Colonic mucosa (tissue), 4 donors: ENCODE measurements around the gene SPOCK2. TPM values are rescaled to one million over a fixed set of nuclear protein-coding genes. Genes with fewer than 3 reads are reported as not detected.

ENCODE experiments used
- DNase-seq: peaks from one replicate; pipeline ENCODE4 v3.0.0-alpha.2; 2020
- H3K27ac ChIP-seq: fragments of 200-600 bp; one replicate; pipeline ENCODE4 v1.8.0; 2021
- H3K27me3 ChIP-seq: fragments of 200-600 bp; one replicate; pipeline ENCODE4 v1.8.0; 2021
- H3K36me3 ChIP-seq: fragments of 200-600 bp; one replicate; pipeline ENCODE4 v1.8.0; 2021
- H3K4me1 ChIP-seq: fragments of 200-600 bp; one replicate; pipeline ENCODE4 v1.8.0; 2021; ENCODE audit warnings: mild to moderate bottlenecking
- H3K4me3 ChIP-seq: fragments of 200-600 bp; one replicate; pipeline ENCODE4 v1.8.0; 2021
- H3K9ac ChIP-seq, 2 donors: one replicate each; pipeline ENCODE4 v1.7.0; 2013; ENCODE audit warnings: control low read depth in 2 of 2, low read depth in 2 of 2, low read length in 2 of 2
- H3K9me3 ChIP-seq: fragments of 200-600 bp; one replicate; pipeline ENCODE4 v1.8.0; 2021
- intact Hi-C: fragments of 100-400 bp; cut with DNase I; formaldehyde crosslinking; loops from one replicate; pipeline ENCODE4 v1.14.1; 2022
- total RNA-seq, 2 donors: library from RNA; stranded (reverse); fragmentation: NEBNext Ultra II Directional in 1 of 2; extraction: Animal tissue kit (Norgen Biotek cat#: 25700) in 1 of 2; gene quantifications; one replicate each; pipeline ENCODE4 v1.2.1, GENCODE V29; 2021
- TF ChIP-seq, protein P1 (sequence below): fragments of 200-600 bp; IDR thresholded peaks from one replicate; pipeline ENCODE4 v1.8.0; 2022; ENCODE audit warnings: antibody characterized with exemption, mild to moderate bottlenecking
- donor health status: healthy.
- donor health status: DM: no; HTN: no; CAD: no.
- donor health status: DM: no; HTN: no; CAD: no.

SPOCK2 gene
- total RNA-seq, 2 donors from 2014 or later: 4.7 to 6.5 TPM

DNA sequence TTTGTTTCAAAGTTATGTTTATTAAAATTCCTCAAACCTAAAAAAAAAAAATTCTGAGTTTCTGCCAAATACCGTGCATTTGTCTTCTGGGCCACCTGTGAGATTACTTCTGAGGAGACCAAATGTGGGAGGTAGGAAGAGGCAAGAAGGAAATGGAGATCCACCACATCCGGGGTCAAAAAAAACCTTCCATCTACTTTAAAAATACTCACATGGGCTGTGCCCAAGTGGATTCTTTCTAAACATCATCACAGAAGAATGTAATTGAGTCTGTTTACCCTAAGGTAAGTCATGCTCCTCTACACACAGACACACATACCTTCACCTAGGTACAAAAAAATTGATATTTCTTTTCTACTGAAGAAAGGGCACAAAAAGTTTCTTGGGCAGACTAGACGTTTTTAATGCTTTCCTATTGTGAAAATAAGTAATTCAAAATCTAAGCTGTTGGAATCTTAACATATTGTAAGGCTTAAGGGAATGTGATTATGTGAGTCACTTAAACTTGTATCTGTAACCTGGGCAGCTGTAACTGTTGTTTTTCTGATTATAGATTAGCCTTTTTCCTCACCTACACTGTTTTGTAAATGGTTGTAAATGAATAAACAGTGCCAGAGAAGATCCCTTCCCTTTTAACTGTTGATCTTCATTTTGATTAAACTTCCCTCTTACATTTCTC is 19.1 kb upstream of the SPOCK2 start:
- intact Hi-C loops: no loop called here
- TF ChIP-seq, protein P1, sequence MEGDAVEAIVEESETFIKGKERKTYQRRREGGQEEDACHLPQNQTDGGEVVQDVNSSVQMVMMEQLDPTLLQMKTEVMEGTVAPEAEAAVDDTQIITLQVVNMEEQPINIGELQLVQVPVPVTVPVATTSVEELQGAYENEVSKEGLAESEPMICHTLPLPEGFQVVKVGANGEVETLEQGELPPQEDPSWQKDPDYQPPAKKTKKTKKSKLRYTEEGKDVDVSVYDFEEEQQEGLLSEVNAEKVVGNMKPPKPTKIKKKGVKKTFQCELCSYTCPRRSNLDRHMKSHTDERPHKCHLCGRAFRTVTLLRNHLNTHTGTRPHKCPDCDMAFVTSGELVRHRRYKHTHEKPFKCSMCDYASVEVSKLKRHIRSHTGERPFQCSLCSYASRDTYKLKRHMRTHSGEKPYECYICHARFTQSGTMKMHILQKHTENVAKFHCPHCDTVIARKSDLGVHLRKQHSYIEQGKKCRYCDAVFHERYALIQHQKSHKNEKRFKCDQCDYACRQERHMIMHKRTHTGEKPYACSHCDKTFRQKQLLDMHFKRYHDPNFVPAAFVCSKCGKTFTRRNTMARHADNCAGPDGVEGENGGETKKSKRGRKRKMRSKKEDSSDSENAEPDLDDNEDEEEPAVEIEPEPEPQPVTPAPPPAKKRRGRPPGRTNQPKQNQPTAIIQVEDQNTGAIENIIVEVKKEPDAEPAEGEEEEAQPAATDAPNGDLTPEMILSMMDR: no peak
- no peaks in the 10 kb centered on the region for H3K4me1 ChIP-seq
- no peak overlapping the region for H3K4me3 ChIP-seq
- H3K9ac ChIP-seq: no peak overlapping the region
- H3K9me3 ChIP-seq: no peaks in the 10 kb centered on the region
- no peaks in the 10 kb centered on the region for H3K36me3 ChIP-seq
- H3K27me3 ChIP-seq: no peaks in the 10 kb centered on the region
- no peak overlapping the region for H3K27ac ChIP-seq
- no peak for DNase-seq

DNA sequence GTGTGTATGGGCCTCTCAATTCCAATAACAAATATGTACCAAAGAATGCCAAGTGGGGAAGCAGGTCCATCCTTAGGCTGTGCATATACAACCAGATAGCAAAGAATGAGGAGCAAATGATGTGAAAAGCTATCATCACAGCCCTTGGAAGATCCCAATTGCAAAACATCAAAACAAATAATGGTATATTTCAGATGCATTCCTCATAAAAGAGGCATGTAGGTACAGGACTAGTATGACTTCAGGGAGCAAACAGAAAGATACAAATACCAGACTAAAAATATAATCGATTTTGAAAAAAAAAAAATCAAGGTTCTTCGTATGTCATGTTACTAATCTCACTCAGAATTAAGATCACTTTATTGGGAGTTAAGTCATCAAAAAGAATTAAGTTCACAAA is 18.5 kb upstream of the SPOCK2 start:
- H3K27ac ChIP-seq: no peak overlapping the region
- intact Hi-C loops: no loop called here
- no peaks in the 10 kb centered on the region for H3K36me3 ChIP-seq
- H3K9me3 ChIP-seq: no peaks in the 10 kb centered on the region
- no peak overlapping the region for H3K9ac ChIP-seq
- DNase-seq: no peak
- no peaks in the 10 kb centered on the region for H3K27me3 ChIP-seq
- TF ChIP-seq, protein P1: no peak
- no peak overlapping the region for H3K4me3 ChIP-seq
- H3K4me1 ChIP-seq: no peaks in the 10 kb centered on the region

DNA sequence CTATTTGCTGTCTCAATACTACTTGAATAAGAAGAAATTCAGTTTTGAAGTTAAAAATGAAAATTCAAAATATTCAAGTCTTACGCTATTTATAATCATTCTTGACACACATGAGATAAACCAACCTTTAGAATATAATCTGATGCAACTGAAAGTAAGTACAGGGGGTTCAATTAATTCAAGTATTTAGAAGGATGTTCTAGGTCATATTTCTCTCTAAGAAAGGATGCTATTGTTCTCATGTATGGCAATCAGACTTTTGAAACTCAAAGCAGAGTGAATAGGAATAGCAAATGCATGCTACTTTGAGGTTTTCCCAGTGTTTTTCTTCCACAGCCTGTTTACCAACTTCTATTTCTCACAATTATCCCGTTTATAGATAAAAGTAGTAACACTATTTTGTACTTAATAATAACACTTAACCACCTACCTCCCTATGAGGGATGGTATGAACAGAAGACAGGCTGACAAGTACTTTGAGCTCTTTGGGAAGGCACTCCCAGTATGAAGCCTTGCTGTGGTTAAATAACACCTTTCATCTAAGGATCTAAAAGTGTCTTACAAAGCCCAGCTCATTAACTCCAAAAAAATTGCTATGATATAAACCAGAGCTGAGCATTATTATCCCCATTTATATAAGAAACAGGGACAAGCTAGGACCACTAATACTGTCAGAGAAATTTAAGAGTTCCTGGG is 18.0 kb upstream of the SPOCK2 start:
- H3K4me3 ChIP-seq: no peak overlapping the region
- no peaks in the 10 kb centered on the region for H3K36me3 ChIP-seq
- H3K27ac ChIP-seq: no peak overlapping the region
- no peaks in the 10 kb centered on the region for H3K27me3 ChIP-seq
- no peak overlapping the region for H3K9ac ChIP-seq
- TF ChIP-seq, protein P1: no peak
- intact Hi-C loops: no loop called here
- no peaks in the 10 kb centered on the region for H3K4me1 ChIP-seq
- no peak for DNase-seq
- H3K9me3 ChIP-seq: no peaks in the 10 kb centered on the region

- H3K36me3 ChIP-seq: no peaks in the 10 kb centered on the region
- intact Hi-C loops: no loop called here
- H3K9ac ChIP-seq: no peak overlapping the region
- H3K27ac ChIP-seq: no peak overlapping the region
- TF ChIP-seq, protein P1: no peak
- no peaks in the 10 kb centered on the region for H3K4me1 ChIP-seq
- no peak for DNase-seq
- H3K27me3 ChIP-seq: no peaks in the 10 kb centered on the region
- no peak overlapping the region for H3K4me3 ChIP-seq
- no peaks in the 10 kb centered on the region for H3K9me3 ChIP-seq
These were observed 17.4 kb upstream of the SPOCK2 start for GRCh38 chr10:72105710-72106109.

DNA sequence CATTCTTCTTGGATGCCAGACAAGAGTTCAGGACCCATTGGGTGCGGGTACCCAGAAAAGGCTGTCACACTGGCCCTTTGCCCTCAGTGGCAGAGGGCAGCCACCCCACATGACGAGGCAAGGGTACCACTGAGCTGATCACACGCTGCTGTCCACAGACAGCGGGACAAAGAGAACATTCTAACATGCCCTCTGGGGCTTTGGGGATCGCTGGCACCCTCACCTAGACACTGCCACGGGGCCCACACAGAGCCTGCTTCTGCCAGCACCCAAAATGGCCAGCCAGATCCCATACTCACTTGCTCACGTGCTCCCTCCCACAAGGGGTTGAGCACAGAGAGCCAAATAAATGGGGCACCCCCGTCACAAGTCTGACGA is 16.7 kb upstream of the SPOCK2 start:
- intact Hi-C loops: no loop called here
- Histone ChIP-seq H3K9me3 (no peaks in the 10 kb centered on the region), H3K4me3 (no peak overlapping the region), H3K9ac (no peak overlapping the region), H3K27ac (no peak overlapping the region), H3K4me1 (no peaks in the 10 kb centered on the region), H3K27me3 (no peaks in the 10 kb centered on the region), H3K36me3 (no peaks in the 10 kb centered on the region)
- no peak for DNase-seq
- TF ChIP-seq, protein P1: no peak
